Ramos (cell line): ENCODE measurements around the gene F10.
"Not testable (repeated sequence)": the region's sequence is repeated elsewhere in the genome, so short reads cannot be mapped to it uniquely, and the experiment has no call there.

ENCODE experiments used
- in situ Hi-C: fragments of 300-500 bp; cut with MboI; formaldehyde crosslinking; loops from one replicate; pipeline ENCODE4 v1.14.3; 2022; ENCODE audit warnings: low sequenced_read_pairs; ENCODE audit not compliant: unreplicated experiment

Gene F10

DNA sequence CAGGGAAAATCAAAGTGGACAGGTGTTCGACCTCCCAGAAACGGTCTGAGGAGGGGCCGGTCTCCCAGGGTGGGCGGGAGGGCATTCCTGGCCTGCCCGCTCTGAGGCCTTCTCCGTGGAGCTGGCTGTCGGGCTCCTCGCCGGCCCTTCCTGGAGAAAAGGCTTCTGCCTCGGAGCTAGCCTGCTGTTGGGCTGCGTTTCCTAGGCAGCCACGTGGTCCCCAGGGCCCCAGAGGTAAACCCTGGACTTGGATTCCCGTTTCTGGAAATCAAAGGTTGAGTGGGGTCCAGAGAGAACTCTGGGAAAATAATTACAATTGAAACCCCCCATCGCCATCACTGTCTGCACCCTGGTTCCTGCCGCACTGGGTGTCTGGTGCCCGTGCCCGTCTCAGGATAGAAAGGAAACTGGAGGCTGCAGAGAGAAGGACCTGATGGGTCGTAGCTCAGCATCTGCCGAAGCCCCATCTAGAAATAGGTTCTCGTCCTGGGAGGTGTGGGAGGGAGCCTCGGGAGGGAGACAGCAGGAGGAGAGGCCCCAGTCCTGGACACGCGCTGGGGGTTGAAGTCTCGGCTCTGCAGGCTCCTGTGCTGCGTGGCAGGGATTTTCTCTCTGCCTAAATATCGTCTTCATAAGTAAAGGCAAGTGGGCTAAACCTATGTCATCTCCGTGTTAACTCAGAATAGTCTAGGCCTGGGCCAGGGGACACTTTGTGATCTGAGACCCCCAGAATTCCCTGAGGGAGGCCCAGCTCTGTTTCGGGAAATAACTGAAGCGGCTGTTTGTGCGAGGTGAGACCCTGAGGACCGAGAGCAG lies 28.2 kb downstream of the F10 start:
- in situ Hi-C loops = no loop called here

DNA sequence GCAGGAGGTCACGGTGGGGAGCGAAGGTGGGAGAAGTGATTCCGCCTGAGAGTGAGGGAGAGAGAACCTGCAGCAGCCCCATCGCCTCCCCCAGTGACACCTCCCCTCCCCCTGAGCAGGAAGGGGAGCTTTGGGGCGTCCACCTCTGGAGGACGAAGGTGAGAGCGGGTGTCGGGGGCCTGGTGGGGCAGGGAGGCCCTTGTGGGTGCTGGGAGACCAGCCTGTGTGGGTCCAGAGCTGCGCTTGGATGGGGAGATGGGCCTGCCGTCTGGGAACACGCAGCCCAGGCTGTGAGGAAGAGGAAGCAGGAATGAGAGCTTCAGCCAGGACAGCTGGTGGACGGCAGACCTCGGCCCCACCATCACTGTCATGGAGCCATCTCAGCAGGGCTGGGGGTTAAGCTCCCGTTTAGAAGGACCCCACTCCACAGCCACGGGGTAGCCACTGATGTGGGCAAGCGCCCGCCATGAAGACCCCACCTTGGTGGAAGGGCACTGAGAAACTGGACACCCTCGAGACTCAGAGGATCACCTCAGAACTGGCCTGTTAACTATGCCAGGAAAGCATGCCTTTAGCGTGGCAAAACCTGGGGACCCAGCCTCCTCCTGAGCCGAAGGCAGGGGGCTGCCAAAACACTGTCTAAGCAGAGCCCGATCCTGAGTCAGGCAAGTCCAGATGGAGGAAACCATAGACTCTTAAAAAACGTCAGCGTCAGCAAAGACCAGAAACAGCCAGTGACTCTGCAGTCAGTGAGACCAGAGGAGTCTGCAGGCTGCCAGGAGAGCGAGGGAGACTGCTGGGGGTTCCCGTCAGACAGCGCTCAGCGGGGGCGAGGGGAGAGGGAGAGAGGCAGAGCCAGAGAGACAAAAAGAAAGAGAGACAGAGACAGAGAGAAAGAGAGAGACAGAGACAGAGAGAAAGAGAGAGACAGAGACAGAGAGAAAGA lies 29.4 kb downstream of the F10 start:
- in situ Hi-C loops = no loop called here

DNA sequence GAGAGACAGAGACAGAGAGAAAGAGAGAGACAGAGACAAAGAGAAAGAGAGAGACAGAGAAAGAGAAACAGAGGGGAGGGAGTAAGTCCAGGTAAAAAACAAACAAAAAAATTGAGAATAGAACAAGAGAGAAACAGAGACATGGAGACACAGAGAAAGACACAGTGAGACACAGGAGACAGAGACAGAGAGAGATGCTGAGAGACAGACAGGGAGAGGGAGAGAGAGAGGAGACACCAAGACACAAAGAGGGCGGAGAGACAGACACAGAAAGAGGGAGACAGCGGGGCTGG lies 30.0 kb downstream of the F10 start:
- in situ Hi-C loops = no loop called here

DNA sequence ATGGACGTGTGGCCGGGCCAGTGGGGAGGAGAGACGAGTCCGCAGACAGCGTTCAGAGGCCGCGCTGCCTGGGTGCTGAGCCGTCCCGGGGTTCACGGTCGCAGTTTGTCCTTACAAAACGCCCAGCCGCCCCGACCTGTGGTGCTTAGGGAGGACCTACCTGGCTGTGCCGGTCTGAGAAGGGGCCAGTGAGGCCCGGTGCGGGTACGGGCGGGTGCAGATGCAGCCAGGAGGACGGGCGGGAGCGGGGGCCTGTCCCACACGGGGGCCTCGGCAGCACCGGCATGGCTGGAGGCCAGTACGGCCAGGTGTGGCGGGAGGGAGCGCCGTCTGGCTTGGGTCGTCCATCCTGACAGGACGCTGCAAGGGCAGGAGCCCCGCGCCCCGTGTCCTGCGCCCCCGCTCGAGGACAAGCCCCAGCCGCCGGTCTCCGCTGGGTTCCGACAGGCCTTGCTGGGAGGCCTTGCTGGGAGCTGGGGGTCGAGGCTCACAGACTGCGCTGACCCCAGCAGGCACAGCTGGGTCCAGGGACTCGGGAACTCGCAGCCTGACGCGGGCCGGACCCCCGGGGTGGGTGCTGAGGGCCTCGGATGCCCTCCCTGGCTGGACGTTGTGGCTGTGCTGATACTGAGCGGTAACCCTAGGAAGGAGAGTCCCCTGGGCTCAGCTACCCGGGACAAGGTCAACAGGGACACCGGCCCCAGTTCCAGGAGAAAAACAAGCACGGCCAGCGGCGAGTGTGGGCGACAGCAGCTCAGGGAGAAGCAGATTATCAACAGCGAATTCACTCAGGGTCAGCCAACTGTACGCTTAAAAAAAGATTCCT lies 30.6 kb downstream of the F10 start:
- in situ Hi-C loops = no loop called here

DNA sequence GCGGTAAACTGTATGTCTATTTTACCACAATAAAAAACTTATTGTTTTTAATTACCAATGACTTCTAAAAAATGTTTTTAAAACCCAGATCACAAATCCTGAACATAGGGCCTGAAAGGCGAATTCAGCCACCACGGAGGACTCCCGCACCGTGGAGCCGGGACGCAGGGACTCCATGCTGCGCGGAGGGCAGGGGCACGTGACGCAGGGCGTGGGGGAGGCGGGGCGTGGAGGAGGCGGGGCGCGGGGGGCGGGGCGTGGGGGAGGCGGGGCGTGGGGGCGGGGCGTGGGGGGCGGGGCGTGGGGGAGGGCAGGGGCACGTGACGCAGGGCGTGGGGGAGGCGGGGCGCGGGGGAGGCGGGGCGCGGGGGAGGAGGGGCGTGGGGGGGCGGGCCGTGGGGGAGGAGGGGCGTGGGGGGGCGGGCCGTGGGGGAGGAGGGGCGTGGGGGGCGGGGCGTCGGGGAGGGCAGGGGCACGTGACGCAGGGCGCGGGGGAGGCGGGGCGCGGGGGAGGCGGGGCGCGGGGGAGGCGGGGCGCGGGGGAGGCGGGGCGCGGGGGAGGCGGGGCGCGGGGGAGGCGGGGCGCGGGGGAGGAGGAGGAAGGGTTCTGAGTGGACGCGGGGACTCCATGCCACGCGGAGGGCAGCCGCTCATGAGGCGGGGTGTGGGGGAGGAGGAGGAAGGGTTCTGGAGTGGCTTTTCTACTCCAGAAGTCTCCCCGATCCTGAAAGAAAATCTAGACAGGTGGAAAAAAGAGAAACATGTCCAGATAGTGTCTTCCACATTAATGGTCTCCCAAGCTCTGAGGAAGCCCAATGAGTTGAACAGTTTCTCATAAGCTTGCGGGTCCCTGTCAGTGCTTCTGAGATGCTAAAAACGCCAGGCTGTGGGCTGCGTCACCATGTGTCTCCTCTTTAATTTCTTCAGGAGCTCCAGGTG lies 31.5 kb downstream of the F10 start:
- in situ Hi-C loops = no loop called here

DNA sequence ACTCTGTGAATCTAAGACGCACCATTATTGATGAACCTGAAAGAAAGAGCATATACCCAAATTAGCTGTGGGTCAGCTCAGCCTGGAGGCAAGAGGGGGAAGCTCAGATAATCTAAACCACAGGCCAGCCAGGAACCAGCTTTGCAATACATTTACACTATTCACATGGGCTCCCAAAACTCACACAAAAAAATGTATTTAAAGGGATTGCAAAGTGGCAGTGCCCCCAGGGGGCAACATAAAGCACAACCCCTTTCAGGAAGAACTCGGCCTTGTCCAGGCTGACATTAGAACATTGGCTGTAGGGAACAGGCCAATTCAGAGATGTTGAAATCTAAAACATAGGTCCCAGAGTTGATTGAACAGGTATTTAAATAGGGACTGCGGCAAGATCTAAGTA lies 32.6 kb downstream of the F10 start:
- in situ Hi-C loops = no loop called here

DNA sequence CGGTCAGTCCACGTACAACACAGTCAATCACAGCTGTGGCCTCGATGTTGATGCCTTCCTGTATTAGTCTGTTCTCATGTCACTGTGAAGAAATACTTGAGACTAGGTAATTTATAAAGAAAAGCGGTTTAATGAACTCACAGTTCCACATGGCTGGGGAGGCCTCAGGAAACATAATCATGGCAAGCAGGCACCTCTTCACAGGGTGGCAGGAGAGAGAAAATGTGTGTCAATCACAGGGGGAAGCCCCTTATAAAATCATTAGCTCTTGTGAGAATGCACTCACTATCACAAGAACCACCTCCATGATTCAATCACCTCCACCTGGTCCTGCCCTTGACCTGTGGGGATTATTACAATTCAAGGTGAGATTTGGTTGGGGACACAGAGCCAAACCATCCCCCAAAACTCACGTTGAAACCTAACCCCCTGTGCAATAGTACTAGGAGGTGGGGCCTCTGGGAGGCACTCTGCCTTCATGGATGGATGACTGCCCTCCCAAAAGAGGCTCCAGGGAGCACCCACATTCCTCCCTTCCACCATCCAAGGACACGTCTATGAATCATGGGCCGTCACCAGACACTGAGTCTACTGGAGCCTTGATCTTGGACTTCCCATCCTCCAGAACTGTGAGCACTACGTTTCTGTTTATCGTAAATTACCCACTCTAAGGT lies 33.5 kb downstream of the F10 start:
- in situ Hi-C loops = no loop called here

DNA sequence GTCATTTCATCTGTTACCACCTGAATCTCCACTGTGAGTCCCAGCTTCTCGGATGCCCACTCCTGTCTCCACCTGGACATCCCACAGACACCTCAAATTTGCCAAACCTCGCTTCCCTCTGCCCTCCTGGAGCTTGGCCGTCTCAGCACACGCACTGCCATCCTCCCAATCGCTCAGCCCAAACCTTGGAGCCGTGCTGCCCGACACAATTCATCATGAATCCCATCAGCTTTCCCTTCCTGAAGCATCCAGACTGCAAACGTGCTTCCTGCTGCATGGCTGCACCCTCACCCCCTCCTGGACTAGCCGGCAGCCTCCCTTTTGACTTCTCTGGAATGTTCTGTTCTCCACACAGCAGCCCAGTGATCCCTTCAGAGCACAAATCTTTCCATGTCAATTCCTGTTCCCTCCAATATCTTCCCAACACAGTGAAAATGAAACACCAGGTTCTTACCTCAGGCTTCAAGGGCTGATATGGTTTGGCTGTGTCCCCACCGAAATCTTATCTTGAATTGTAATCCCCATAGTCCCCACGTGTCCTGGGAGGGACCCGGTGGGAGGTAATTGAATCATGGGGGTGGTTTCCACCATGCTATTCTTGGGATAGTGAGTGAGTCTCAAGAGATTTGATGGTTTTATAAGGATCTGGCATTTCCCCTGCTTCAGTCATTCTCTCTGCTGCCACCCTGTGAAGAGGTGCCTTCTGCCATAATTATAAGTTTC lies 34.8 kb downstream of the F10 start:
- in situ Hi-C loops = no loop called here

DNA sequence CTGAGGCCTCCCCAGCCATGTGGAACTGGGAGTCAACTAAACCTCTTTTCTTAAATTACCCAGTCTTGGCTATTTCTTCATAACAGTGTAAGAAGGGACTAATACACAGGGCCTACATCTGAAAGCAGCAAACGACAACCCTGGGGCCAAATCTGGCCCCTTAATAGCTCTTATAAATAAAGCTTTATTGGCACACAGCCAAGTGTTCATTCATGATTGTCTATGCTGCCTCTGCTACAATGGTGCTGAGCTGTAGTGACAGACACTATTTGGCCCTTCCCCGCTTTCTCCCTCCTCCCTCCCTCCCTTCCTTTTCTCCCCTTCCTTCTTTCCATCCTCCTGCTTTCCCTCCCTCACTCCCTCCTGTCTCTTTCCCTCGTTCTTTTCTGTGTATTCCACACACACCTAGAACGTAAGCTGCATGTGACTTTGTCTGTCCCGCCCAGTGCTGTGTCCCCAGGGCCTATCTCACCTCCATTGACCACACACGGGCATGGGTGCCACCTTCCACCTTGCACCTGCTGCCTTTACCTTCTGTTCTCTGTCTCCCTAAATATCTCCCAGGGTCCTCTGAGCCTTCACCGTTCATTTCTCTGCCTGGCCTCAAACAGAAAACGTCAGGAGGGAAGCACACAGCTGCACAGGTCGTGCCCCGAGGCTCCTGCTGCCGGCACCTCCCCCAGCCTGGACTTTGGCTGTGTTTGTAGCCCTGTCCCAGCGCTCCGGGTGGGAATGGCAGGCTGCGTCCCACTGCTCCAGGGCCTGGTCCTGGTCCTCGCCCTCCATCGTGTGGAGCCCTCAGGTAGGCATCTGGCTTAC lies 35.5 kb downstream of the F10 start, which contains the start of gene PROZ:
PROZ (plus strand) TSS at position 720 of the 819 bp plus-strand sequence; CDS start at position 733, 13 bp downstream.
- in situ Hi-C loops = no loop called here

DNA sequence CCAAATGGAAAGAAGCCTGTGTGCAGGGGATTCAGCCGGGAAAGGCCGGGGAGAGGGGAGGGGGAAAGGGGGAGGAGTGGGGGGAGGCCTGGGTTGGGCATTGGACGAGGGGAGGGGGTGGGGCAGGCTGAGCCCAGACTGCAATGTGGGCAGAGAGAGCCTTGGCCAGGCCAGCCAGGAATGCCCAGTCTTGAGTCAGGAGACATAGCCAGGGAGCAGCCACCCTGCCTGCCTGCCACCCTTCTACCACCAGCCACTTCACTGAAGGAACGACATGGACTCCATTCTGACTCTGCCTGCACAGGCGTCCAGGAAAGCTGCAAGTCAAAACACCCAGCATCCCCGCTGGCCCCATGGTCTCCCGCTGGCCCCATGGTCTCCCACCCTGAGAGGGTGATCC lies 36.3 kb downstream of the F10 start:
- in situ Hi-C loops = no loop called here

DNA sequence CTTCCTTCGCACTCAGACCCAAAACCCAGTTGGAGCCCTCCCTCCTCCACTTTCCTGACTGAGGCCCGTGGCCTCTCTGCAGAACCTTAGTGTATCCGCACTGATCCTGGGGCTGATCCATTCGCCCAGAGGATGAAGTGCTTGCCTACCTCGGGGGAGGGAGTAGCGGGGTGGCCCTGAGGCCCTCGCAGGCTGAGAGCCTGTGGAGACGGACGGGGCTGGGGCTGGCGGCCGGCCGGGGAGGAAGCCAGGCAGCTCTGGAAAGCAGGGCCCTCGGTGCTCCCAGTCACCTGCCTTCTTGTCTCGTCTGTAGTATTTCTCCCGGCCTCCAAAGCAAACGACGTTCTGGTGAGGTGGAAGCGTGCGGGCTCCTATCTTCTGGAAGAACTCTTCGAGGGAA lies 37.1 kb downstream of the F10 start:
- in situ Hi-C loops = no loop called here

DNA sequence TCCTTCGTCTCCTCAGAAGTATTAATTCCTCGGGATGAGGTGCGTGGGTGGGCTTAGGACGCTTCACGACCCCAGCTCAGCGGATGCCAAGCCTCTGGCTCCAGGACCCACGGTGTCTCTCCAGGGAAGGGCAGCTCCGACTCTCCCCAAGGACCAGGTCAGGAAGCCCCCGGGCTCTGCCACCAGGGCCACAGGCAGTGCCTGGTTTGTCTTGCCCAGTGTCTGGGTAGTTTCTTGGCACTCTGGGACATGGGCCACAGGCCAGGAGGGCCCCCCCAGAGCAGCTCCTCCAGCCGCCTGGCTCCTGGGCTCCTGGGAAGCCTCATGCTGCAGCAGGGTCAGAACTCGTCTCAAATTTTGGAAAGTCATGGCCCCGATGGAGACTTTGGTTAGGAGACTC lies 38.4 kb downstream of the F10 start:
- in situ Hi-C loops = no loop called here

DNA sequence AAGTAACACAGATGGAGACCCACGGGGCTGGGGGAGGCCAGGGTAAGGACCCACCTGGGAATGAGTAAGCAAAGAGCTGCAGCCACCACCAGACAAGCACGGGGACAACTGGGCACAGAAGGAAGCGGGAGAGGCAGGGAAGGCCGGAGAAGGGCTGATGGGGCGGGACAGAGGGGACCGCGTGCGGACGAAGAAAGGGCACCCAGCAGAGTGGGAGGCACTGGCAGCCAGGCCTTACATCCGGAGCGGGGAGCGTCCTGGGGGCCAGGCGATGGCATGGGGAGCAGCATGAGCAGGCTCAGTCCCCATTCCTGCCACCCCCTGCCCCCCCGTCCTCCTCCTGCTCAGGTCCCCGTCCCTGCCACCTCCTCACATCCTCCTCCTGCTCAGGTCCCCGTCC lies 38.8 kb downstream of the F10 start:
- in situ Hi-C loops = no loop called here

DNA sequence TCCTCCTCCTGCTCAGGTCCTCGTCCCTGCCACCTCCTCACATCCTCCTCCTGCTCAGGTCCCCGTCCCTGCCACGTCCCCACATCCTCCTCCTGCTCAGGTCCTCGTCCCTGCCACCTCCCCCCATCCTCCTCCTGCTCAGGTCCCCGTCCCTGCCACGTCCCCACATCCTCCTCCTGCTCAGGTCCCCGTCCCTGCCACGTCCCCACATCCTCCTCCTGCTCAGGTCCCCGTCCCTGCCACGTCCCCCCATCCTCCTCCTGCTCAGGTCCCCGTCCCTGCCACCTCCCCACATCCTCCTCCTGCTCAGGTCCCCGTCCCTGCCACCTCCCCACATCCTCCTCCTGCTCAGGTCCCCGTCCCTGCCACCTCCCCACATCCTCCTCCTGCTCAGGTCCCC lies 39.4 kb downstream of the F10 start:
- in situ Hi-C loops = not testable (repeated sequence)

DNA sequence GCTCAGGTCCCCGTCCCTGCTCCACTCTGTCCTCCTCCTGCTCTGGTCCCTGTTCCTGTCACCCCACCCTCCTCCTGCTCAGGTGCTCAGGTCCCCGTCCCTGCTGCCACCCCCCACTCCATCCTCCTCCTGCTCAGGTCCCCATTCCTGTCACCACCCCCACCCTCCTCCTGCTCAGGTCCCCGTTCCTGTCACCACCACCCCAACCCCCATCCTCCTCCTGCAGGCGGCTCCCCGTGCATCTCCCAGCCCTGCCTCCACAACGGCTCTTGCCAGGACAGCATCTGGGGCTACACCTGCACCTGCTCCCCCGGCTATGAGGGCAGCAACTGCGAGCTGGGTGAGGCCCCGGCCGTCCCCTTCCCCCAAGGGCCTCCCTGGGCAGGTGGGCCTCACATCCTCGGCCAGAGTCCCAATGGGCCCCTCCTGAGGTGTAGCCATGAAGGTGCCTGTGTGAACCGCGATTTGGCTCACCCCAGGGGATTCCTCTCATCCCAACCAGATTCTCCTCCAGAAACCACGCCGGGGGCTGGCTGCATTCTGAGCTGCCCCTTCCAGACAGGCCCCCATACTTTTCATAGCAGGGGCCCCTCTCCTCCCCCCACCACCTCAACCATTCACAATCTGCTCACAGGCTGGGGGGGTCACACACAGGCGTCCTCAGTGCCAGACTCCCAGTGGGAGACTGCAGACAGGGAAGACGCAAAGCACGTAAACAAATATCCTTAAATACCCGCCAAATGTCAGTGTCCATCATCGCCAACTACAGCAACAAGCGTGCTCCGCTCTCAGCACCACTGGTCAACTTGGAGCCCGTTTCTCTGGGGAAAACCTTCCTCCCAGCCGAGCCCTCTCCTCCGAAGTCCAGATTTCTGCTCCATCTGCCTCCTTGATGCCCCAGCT lies 40.4 kb downstream of the F10 start:
- in situ Hi-C loops = no loop called here

DNA sequence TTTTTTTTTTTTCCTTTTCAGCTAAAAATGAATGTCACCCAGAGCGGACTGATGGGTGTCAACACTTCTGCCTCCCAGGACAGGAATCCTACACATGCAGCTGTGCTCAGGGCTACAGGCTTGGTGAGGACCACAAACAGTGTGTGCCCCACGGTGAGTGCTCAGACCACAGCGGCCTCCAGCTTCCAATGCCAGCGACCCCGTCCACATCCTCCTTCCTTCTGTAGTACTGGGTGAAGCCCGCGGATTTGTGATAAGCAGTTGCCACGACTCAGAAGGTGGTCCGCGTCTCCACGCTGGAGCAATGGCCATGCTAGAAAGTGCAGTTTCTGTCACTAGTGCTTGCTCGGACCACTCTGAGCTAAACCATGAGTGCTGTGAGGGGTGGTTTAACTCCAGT lies 41.9 kb downstream of the F10 start:
- in situ Hi-C loops = no loop called here

DNA sequence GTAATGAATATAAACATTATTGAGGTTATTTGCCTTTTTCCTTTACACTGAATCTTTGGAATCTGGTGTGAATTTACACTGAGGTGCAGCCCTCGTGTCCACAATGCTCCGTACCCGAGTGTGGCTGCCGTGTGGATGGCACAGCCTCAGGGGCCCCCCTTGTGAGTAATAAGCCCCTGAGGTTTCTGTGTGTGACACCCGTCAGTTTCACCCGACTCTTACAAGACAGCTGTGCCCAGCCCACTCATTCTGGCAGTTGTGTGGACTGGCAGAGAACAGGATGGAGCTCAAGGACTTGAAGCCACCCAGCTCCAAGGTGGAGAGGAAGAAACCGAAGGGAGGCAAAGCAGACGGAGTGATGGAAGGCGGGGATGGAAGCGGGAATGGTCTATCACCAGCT lies 43.7 kb downstream of the F10 start:
- in situ Hi-C loops = no loop called here
